NCI-H146 treated with DMSO at 0.1 percent for 48 hours (cell line): ENCODE data around the gene TMEM255B.
A peak's percentile ranks its signal among the peaks of the same experiment; 100 is the strongest.
"Not testable (repeated sequence)": the region's sequence is repeated elsewhere in the genome, so short reads cannot be mapped to it uniquely, and the experiment has no call there.

Experiments
- DNase-seq: peaks from one replicate; lab custom pipeline; 2025; ENCODE audit not compliant: unreplicated experiment; lab: John Stamatoyannopoulos, UW

Gene TMEM255B

DNA sequence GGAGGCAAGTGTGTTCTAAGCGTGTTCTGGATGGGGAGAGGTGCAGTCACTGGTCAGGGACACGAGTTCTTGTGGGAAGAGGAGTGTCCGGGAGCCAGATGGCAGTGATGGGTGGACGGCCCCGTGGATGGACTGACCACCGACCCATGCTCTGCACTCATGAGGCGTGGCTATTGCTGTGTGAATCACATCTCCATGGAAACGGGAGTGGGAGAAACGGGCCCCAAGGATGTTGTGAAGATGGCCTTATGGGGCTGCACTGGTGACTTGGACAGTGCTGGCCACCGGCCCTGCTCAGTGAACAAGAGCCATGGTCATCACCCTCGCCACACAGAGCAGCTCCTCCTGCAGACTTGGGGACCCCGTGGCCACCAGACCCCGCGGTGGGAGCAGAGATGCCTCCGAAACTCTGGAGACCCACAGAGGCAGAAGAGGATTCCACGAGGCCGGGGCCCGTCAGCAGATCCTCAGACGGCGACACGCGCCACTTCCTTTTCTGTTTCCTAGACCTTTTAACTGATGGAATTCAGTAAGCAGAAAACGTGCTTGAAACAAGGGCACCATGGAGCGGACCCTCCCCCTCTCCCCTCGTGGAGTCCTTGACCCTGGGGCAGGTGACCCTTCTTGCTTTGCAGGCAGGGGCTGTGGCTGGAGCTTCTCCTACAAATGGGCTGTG, 57.4 kb downstream of the TMEM255B start:
- DNase-seq: no peak

GRCh38 chr13:113816946-113817859, 58.2 kb downstream of the TMEM255B start:
- peak; percentile 67 for DNase-seq

- DNase-seq: no peak
These were observed 59.0 kb downstream of the TMEM255B start for GRCh38 chr13:113817860-113818691.

GRCh38 chr13:113818700-113819295, 59.8 kb downstream of the TMEM255B start:
- no peak for DNase-seq

GRCh38 chr13:113819341-113819730, 60.3 kb downstream of the TMEM255B start:
- no peak for DNase-seq

GRCh38 chr13:113819731-113820715, 61.0 kb downstream of the TMEM255B start:
- no peak for DNase-seq

DNA sequence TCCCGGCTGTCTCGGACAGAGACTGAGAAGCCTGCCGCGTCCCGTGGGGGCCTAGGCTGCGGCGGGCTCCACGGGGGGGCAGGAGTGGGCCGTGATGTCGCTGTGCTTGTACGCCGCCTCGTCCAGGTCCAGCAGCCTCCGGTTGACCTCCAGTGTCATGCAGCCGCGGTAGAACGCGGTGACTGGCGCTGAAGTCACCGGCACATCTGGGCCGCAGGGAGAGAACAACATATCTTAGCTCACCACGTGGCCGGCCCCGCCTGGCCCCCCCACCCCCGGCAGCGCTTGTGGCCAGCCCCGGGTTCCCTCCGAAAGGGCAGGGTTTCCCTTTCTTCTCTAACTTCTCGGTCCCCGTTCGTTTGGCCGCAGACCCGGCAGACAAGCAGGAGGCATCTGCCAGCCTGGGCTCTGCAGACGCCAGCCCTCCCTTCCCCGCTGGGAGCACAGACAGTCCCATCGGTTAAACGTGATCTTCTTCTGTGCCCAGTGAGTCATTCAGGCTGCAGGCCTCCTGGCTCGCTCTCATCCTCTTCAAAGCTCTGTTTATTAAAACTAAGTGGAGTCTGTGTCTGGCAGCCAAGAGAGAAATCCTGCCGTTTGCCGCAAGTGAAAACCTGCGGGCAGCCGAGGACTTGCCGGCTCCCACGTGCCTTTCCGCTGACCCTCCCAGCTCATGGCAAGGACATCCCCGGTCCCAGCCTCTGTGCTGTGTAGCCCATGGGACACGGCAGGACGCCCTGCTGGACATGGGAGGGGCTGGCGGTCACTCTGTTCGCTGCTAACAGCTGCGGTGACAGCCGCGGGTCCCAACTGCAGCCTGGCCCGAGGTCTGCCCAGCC, 62.0 kb downstream of the TMEM255B start:
- DNase-seq: no peak

GRCh38 chr13:113821847-113822246, 62.8 kb downstream of the TMEM255B start:
- no peak for DNase-seq

- no peak for DNase-seq
These were observed 63.2 kb downstream of the TMEM255B start for GRCh38 chr13:113822266-113822665.

DNA sequence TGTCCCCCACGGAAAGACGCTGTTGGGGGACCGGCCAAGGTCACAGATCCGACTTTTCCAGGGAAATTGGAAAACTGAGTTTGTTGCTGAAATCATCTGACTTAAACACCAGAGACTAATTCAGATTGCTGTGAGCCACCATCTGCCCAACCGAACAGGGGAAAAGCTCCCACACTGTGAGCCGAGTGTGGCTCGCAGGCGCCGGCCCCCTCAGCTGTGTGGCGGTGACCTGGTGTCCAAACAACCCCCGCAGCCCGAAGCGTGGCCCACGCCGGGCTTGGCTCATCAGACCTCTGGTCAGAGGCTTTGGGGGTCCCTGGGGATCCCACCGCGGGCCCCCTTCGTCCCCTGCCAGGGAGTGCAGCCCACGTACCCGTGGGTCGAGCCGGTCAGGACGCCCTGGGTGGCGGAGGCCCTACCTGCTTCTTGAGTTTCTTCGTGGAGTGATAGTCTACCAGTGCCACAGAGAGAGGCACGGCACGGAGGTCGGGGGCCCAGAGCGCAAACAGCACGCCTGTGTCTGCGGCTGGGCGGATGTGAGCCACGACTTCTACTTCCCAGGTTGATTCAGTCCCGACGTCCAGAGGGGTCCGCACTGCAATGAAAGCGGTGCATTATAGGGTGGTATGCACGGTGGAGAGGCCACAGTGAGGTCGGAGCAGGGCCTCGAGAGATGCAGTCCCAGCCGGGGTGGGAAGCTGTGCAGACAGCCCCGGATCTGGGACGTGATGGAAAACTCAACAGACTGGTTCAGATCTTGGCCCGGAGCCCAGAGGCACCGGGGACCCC, 64.1 kb downstream of the TMEM255B start:
- DNase-seq: no peak

DNA sequence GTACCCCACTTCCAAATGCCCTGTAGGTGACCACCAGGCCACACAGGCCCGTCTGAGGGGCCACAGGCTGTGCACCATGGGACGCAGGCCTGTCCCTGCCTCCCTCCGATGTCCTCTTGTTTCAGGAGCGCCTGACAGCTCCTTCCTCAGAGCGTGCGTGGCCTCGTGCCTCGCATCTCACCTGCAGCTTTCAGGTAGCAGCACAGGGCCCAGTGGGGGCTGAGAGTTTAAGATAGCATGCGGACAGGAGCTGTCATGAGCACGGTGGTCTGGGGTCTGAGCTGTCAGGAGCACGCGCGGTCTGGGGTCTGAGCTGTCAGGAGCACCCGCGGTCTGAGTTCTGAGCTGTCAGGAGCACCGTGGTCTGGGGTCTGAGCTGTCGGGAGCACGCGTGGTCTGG, 64.7 kb downstream of the TMEM255B start:
- DNase-seq: no peak

DNA sequence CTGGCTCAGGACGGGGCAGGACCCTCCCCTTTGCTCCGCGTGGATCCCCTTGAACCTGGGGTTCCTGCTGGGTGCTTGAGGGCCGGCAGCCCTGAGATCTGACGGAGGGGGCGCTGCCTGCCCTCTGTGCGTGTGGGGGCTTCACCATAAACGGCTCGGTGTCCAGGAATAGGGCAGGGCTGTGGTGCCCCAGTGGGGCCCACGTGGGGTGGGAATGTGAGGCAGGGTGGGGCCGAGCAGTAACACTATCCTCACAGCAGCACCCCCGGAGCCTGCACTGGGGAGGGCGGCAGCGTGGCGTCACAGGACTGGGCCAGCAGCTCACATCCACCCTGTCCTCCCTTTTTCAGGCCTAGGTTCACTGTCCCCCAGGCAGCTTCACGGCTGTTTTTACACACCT, 66.8 kb downstream of the TMEM255B start:
- no peak for DNase-seq

DNA sequence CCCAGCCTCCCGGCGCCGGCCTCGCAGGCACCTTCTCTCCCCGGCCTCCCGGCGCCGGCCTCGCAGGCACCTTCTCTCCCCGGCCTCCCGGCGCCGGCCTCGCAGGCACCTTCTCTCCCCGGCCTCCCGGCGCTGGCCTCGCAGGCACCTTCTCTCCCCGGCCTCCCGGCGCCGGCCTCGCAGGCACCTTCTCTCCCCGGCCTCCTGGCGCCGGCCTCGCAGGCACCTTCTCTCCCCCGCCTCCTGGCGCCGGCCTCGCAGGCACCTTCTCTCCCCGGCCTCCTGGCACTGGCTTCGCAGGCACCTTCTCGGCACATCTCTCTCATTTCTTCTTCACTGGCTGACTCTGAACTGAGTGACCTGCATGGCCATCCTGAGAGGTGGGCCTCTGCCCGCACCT, 67.4 kb downstream of the TMEM255B start:
- DNase-seq: not testable (repeated sequence)

- no peak for DNase-seq
These were observed 68.0 kb downstream of the TMEM255B start for GRCh38 chr13:113827021-113827420.

DNA sequence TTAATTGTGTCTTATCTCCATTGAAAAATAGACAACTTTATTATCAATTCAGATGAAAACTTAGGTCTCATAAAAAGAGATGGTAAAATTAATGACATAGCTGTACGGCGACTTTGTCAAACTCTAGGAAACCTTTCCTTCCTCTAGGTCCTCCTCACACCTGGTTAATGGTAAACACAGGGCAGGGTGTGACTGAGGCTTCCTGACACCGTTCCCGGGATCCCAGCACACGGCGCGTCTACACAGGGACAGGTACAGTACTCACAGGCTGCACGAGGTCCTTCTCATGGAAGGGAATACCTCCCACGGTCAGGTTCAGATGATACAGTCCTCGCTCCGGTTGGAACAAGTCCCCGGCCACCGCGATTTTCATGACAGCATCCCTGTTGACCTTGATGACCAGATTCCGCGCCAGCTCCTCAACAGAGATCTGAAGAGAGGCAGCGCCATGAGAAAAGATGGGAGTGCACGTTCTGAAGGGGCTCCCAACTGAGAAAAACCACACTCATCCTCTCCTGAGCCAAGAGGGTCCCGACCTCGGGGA, 69.3 kb downstream of the TMEM255B start:
- no peak for DNase-seq

- peak; percentile 85 for DNase-seq
These were observed 71.5 kb downstream of the TMEM255B start for GRCh38 chr13:113830426-113830950.

GRCh38 chr13:113831061-113831460, 72.0 kb downstream of the TMEM255B start:
- no peak for DNase-seq

GRCh38 chr13:113832205-113832604, 73.2 kb downstream of the TMEM255B start:
- DNase-seq: no peak
